GM19397 (cell line): ENCODE measurements around the gene MYBBP1A.

Experiments
- ATAC-seq: cut with Tn5 transposase; IDR thresholded peaks from one replicate; pipeline ENCODE4 v1.9.1; 2021; ENCODE audit warnings: mild to moderate bottlenecking, moderate library complexity; ENCODE audit not compliant: unreplicated experiment

The MYBBP1A gene

DNA sequence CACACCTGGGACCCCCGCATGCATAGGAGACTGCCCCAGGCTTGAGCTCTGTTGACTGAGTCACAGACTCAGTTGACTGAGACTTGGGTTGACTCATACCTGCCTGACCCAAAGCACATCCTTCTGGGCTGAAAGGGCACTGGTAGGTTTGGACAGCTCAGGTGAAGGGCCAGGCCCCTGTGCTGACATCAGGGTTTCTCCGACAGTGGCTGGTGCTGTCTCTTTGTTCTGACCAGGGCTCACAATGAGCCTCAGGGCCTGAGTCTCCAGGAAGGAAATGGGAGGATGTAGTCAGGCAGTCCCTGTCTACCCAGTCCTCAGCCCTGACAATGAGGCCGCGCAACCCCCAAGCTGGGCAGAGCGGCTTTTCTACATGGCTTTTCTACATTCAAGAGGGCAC is 50.0 kb downstream of the MYBBP1A start:
- no peak for ATAC-seq

DNA sequence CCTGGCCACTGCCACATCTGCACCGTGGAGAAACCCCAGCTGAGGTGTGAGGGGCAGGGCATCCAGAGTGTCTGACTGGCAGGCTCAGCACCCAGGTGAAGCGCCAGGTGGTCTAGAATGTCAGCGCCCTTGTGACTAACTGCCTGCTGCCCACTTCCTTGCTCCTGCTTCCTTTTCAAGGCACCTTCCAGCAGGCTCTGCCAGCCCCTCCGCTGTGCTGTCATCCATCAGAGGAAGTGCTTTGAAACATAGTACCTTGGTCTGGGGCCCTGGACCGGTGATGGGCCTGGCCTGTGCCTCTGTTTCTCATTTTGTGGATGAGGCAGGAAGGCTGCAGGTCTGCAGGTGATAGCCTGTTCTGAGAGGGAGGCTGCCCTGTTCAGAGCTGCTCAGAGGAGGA is 51.0 kb downstream of the MYBBP1A start:
- no peak for ATAC-seq

DNA sequence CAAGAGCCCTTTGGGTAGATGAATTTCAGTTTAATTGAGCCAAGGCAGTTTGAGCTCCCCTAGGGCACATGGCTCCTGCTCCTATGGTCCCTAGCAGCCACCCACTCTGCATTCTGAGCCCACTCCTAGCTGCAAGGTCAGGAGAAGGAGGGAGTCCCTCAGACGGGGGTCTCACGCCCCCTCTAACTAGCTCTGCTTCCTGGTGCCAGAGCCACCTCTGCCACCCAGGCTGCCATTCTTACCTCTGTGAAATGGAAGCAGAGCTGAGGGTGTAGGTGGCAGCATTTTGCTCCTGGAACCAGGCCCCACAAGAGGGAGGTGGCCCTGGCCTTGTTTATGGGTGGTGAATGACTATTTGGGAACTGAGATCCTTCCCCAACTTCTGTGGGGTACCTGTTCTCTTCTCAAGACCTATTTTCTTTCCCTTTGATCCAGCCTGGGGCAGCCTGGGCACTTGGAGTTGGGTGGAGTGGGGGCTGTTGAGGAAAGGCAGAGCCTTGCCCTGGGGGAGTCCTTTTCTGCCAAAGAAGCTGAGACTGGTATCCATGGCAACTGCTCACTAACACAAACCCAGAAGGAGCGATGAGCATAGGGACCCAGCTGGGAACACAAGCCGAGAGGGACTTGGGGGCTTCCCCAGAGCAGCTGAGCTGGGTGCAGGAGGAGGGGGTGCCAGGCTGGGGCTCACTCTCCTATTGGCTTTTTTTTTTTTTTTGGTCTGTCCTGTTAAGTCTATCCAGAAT is 51.7 kb downstream of the MYBBP1A start:
- no peak for ATAC-seq

DNA sequence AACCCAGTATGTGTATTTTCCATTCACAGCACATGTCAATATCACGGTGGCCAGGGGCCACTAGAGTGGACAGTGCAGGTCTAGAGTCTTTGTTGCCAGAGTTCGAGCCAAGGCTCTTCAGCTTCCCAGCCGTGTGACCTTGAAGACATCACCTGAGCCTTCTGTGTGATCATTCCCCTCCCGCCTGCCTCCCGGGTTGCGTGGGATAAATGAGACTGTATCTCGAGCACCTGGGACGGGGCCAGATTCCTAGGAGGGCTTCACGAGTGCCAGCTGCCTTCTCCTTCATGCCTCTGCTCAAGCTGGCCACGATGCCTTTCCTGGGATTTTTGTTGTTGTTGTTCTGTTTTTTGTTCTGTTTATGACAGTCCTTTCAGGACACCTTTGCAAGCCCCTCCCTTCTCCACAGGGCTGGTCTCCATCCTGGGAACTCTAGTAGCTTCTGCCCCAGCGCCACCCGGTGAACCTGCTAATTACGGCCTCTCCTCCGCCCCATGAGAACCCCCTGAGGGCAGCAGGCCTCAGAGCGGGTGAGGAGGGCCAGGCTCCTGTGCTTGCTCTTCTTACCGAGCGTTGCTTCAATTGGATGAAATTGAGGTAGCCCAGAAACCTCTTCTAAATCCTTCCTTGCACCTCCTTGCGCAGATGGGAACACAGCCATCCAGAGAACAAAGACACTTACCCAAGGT is 52.6 kb downstream of the MYBBP1A start:
- ATAC-seq = no peak

DNA sequence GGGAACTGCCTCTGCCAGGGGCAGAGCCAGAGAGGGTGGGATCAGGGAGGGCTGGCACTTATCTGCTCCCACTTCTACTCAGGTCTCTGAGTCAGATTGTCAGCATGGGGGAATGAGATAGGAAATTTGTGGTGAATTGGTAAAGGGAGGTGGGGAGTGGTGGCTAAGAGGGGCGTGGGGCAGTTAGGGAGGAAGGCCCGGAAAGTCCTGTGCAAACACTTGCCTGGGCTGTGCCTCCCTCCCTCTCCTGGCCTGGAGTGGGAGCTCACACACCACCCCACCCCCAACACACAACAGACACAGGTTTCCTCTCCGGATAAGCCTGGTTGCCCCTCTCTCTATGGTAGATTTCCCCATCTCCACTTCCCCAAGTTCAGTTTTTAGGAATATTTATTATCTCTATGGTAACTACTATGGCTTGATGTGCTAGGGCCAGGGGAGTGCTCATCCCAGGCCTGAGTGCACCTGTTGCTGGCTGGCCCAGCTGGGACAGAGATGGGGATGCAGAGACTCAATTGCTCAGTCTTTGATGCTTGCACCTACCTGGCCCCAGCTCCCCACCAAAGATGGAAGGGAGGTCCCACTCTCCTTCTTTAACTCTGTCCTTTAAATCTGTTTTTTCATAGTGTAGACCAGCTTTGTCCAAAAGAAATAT is 53.8 kb downstream of the MYBBP1A start:
- ATAC-seq = no peak

DNA sequence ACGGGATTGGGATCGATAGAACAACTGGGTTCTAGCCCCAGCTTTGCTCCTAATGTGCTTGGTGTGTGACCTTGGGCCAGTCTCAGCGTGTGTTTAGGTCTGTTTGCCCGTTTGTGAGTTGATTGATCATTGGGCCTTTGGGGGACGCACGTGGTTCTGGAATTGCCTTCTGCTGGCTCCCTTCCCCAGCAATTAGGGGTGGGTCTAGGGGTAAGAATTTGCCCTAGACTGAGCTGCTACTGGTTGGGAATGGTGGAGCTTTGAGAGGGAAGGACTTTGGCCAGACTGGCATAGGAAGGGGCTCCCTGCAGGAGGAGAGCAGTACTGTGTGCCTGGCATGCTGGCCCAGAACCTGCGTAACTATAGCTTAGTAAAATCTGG is 55.0 kb downstream of the MYBBP1A start:
- ATAC-seq = no peak

DNA sequence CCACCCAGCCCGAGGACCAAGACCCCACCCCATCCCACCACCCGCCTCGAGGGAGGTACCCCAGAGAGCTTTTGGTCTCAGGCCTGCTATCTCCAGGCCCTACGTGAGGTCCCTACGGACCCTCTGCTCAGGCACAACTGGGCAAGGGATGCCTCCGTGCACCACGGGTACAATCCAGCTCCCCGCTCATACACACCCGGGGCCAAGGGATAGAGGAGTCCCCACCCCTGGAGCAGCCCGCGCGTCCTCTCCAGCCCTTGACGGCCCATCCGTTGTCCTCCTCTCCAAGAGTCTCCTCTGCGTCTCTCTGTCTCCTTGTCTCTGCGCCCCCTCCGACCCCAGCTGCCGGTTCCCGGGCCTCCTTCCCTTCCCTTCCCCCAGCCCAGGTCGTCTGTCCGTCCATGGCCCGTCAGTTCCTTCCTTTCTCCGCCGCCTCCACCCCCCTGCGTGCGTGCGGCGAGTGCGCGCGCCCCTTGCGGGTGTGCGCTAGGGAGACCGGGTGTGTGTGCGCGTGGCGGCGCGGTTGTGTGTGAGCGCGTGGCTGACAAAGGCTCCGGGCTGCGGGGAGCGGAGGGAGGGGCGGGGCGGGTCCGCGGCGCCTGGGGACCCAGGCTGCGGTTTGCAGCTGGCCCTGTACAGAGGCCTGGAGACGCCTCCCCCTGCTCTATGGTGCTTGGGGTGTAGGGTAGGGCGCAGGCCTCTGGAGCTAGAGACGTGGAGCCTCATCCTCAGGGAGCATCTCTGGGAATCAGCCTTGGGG is 55.6 kb downstream of the MYBBP1A start:
- no peak for ATAC-seq

DNA sequence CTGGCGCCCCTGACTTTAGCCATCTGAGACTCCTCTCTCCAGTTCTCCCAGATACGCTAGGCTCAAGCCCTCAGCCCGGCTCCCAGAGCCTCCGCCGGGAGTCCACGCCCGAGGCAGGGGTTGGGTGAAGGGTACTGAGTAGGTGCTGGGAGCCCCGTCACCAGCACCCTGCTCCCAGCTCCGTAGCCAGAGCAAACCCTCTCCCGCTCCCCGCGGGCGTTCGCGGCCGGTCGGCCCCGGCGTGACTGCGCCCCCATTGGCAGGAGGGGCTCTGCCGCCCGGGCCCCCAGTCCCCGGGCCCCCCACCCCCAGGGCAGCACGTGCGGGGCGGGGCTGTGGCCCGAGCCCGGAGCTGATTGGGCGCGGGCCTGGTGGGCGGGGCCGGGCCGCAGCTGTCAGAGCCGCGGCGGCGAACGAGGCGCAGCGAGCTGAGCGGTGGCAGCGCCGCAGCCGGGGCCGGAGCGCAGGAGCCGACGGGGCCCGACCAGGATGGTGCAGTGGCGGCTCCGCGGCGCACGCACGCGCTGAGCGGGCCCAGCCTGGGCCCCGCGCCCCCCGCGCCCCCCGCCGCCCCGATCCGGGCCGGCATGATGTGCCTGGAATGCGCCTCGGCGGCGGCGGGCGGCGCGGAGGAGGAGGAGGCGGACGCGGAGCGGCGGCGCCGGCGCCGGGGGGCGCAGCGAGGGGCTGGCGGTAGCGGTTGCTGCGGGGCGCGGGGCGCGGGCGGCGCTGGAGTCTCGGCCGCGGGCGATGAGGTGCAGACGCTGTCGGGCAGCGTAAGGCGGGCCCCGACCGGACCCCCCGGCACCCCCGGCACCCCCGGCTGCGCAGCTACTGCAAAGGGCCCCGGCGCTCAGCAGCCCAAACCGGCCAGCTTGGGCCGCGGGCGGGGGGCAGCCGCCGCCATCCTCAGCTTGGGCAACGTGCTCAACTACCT is 56.5 kb downstream of the MYBBP1A start, which contains the start of gene SPNS2:
SPNS2 (plus strand) TSS at position 421 of the 937 bp plus-strand sequence; CDS start at position 588, 167 bp downstream.
- ATAC-seq = peak; percentile 65

DNA sequence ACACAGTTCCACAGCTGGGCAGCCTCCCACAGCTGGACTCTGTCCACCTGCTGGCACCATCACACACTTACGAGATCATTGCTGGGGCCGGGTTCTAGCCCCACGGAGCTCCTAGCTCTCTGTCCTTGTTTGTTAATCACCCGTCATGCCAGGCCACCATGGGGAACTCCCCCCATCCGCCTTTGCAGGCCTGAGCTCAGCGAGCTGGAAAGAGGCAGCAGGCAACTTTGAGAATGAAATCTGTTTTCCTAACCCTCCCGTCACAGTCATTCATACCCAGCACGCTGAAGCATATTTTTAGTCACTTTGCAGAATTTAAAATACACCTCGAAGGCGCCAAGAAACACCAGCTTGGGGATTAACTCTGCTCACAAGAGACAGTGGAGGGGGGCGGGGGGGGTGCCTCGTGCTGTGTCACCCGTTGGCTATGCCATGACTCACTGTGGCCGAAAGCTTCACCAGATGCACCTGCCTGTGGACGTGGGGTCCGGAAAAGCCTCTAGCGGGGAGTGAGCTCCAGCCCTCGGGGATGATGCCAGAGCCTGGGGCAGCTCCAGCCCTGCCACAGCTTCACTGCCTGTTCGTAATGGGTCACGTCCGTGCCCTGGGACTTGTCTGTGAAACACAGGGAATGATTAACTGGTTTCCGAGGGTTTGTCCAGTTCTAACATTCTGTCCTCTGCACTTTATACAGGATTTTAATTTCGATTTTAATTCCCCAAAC is 57.9 kb downstream of the MYBBP1A start:
- no peak for ATAC-seq

DNA sequence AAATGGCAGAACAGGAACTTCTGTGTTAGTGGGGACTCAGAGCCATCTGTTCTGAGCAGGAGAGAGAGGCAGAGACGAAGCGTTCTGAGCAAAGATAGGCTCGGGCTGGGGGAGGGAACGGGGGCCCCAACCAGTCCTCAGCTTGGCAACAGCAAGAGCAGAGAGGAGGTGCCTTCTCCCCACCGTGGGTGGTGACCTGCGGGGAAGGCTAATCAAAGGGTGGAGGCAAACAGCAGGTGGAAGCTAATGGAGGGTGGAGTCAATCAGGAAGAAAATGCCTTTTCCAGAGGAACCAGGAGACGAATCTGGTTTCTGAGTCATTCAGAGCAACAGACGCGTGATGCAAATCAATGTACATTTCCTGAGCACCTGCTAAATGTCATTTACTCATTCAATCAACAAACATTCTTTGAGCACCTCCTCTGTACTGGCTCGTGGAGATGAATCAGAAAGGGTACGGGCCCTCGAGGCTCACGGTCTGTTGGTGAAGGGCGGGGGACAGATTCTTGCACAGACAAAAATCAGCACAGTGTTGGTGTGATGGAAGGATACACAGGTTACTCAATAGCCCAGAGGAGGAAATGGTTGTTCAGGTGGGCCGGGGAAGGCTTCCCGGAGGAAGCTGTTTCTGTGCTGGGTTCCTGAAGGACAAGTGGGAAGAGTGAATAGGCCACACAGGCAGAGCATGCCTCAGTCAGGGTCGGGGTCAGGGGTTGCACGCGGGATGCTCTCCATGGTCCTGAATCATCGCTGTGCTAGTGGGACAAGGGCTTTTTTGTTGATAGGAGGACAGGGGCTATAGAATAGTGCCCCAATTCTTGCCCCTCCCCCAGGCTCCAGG is 62.2 kb downstream of the MYBBP1A start:
- ATAC-seq = no peak

DNA sequence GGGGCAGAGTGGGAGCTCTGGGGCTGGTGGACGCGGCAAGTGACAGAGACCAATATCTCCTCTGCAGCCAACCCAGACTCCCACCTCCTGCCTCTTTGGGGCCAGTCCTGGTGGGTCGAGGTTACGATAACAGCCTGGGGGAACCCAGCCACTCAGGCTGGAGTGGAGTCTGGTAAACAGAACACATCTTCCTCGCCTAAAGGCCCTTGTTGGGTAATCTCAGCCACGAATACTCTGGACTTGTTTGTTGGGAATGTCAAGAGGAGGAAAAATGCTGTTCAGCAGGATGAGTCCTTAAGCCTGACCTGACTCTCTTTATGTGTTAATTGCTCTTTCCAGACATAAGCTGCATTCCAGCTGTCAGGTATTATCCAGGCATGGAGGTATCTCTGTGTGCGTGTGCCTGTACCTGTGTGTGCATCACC is 64.5 kb downstream of the MYBBP1A start:
- no peak for ATAC-seq

DNA sequence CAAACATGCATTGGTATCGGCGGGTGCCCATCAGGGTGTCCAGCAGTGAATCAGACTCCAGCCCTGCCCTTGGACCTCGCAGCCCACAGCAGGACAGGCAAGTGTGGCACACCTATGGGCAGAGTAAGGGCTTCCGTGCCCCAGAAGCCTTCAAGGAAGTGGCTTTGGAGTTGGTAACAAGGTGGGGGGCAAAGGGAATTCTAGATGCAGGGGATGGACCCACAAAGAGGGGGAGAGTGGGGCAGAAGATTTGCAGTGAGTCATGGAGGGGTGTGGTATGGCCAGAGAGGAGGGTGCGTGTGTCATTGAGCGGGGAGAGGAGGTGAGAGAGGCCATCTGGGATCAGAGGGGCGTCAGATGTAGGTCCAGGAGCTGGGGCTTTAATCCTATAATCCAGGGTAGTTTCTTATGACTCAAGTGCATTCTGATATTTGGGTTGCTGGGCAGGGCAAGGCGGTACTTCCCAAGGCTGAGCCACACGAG is 65.0 kb downstream of the MYBBP1A start:
- ATAC-seq = no peak

DNA sequence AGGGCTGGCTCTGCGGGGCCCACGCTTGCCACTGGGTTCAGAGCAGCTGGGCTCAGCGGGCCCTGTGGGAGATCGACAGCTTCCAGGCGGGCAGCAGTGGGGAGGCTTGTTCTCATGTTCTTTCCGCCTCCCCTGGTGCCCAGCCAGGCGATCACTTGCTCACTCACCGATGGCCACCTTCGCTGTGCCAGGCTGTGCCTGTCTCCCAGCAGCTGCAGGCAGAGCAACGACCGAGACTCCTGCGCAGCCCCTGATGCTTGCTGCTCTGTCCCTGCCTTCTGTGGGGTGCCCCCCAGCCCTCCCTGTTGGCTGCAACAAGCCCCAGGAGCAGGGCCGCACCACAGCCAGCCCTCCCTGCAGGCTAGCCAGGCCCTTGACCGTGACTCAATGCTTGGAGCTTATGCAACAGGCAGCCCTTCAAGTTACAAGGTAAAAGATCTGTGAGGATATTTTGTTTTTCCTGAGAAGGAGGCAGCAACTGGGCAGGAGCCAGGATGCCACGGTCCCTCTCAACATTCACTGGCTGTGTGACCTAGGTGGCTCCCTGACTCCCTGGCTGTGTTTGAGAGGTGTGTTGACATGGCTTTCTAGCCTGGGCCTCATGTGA is 66.1 kb downstream of the MYBBP1A start:
- no peak for ATAC-seq
